A673 (cell line): ENCODE measurements around the gene ATP9A. TPM values are rescaled to one million over a fixed set of nuclear protein-coding genes. Genes with fewer than 3 reads are reported as not detected.

Source experiments
- BruUV-seq: library from RNA; stranded (reverse); fragments of 400-500 nt; replicated peaks from 2 replicates; lab custom pipeline; 2021; lab: Mats Ljungman, UMichigan
- CTCF ChIA-PET: fragments of 300-600 bp; sonication (Branson Sonifier 250); formaldehyde crosslinking; loops from one replicate; lab custom pipeline; 2022; ENCODE audit warnings: antibody characterized with exemption; lab: Charles Lee
- POLR2A ChIA-PET: fragments of 300-600 bp; sonication (Branson Sonifier 250); formaldehyde crosslinking; loops from one replicate; lab custom pipeline; 2022; ENCODE audit warnings: antibody characterized with exemption; ENCODE audit not compliant: low non-redundant PET; lab: Charles Lee
- DNase-seq: peaks from one replicate; pipeline ENCODE4 v3.0.0-alpha.2; 2015; ENCODE audit warnings: low spot score
- H3K27ac ChIP-seq: fragments of 200-600 bp; sonication (generic); 2 replicates; pipeline ENCODE4 v1.5.1; 2016; ENCODE audit warnings: mixed run types, low read depth, mild to moderate bottlenecking, mixed read lengths, antibody characterized with exemption, low read length; ENCODE audit not compliant: poor library complexity, severe bottlenecking
- H3K27me3 ChIP-seq: fragments of 200-600 bp; sonication (generic); replicated peaks from 2 replicates; pipeline ENCODE4 v1.6.1; 2017; ENCODE audit warnings: mixed run types, low read depth, mild to moderate bottlenecking, mixed read lengths, antibody characterized with exemption, low read length; ENCODE audit not compliant: insufficient read depth, poor library complexity
- H3K36me3 ChIP-seq: fragments of 200-600 bp; sonication (generic); 2 replicates; pipeline ENCODE4 v1.6.1; 2016; ENCODE audit warnings: mixed run types, mild to moderate bottlenecking, mixed read lengths, antibody characterized with exemption, low read length; ENCODE audit not compliant: insufficient read depth, poor library complexity, severe bottlenecking
- H3K4me1 ChIP-seq: fragments of 200-600 bp; sonication (generic); 2 replicates; pipeline ENCODE4 v1.6.1; 2017; ENCODE audit warnings: mixed run types, mild to moderate bottlenecking, mixed read lengths, antibody characterized with exemption, low read length; ENCODE audit not compliant: insufficient read depth, poor library complexity, severe bottlenecking
- H3K4me3 ChIP-seq: fragments of 200-600 bp; sonication (generic); 2 replicates; pipeline ENCODE4 v1.5.1; 2016; ENCODE audit warnings: low read depth, mixed run types, mild to moderate bottlenecking, mixed read lengths, low read length; ENCODE audit not compliant: poor library complexity, severe bottlenecking
- H3K9me3 ChIP-seq: fragments of 200-600 bp; sonication (generic); 2 replicates; pipeline ENCODE4 v1.6.1; 2016; ENCODE audit warnings: mixed run types, low read depth, mild to moderate bottlenecking, mixed read lengths, antibody characterized with exemption, low read length; ENCODE audit not compliant: poor library complexity, severe bottlenecking
- CTCF ChIP-seq: fragments of 300-800, 200-600 bp; sonication (generic); conservative IDR thresholded peaks from 2 replicates; pipeline ENCODE4 v1.5.1; 2017; ENCODE audit warnings: low read depth, mild to moderate bottlenecking, antibody characterized with exemption, low read length, moderate library complexity, mixed read lengths
- EZH2 ChIP-seq: fragments of 200-600 bp; sonication (generic); IDR thresholded peaks from 2 replicates; pipeline ENCODE4 v1.6.1; 2017; ENCODE audit warnings: borderline replicate concordance, low read depth, mild to moderate bottlenecking, mixed read lengths, antibody characterized with exemption, low read length; ENCODE audit not compliant: poor library complexity, severe bottlenecking
- intact Hi-C: fragments of 100-400 bp; cut with micrococcal nuclease; formaldehyde crosslinking; loops from one replicate; pipeline ENCODE4 v1.10.0; 2022; ENCODE audit not compliant: unreplicated experiment
- total RNA-seq: library from RNA; stranded (reverse); gene quantifications from 2 replicates; pipeline ENCODE4 v1.2.3, GENCODE V29; 2021

The ATP9A gene
- total RNA-seq, 1 experiment from 2014 or later, result 31.2 TPM

- Histone ChIP-seq H3K9me3 (no peaks in the 10 kb centered on the region), H3K27ac (no peak overlapping the region), H3K4me3 (no peak overlapping the region), H3K4me1 (no peaks in the 10 kb centered on the region), H3K36me3 (no peaks in the 10 kb centered on the region), H3K27me3 (no peaks in the 10 kb centered on the region)
- TF ChIP-seq CTCF, result no peak
- no peak for TF ChIP-seq EZH2
- ChIA-PET POLR2A (no interaction called here), CTCF (no interaction called here)
- intact Hi-C loops, result no loop called here
- BruUV-seq, result no TSS peak
- DNase-seq, result no peak
These were observed 193.7 kb downstream of the ATP9A start for GRCh38 chr20:51574248-51575033.

- no peak for DNase-seq
- Histone ChIP-seq H3K9me3 (no peaks in the 10 kb centered on the region), H3K4me3 (no peak overlapping the region), H3K36me3 (no peaks in the 10 kb centered on the region), H3K27me3 (no peaks in the 10 kb centered on the region), H3K4me1 (no peaks in the 10 kb centered on the region), H3K27ac (no peak overlapping the region)
- ChIA-PET CTCF (interaction anchor here (1.2 kb wide), 1 partner anchor 21 kb away, joined by 3 read pairs; no protein-coding TSS in a partner anchor), POLR2A (no interaction called here)
- TF ChIP-seq CTCF (no peak), EZH2 (no peak)
- intact Hi-C loops, result no loop called here
- BruUV-seq, result no TSS peak
These were observed 194.5 kb downstream of the ATP9A start for GRCh38 chr20:51573576-51574243.

GRCh38 chr20:51571460-51571794 lies 196.8 kb downstream of the ATP9A start:
- CTCF ChIA-PET, result no interaction called here
- POLR2A ChIA-PET, result no interaction called here
- no peak for TF ChIP-seq EZH2
- TF ChIP-seq CTCF, result no peak

More at GRCh38 chr20:51571460-51571794, 196.8 kb downstream of the ATP9A start:
- no TSS peak for BruUV-seq
- Histone ChIP-seq H3K4me1 (no peaks in the 10 kb centered on the region), H3K4me3 (no peak overlapping the region), H3K27ac (no peak overlapping the region), H3K36me3 (no peaks in the 10 kb centered on the region), H3K9me3 (no peaks in the 10 kb centered on the region), H3K27me3 (no peaks in the 10 kb centered on the region)
- DNase-seq, result no peak
- intact Hi-C loops, result no loop called here
